ENCODE data around the gene GLT6D1. TPM values are rescaled to one million over a fixed set of nuclear protein-coding genes. Genes with fewer than 3 reads are reported as not detected.

Gene GLT6D1
- total RNA-seq, 1 experiment from 2014 or later: not detected

DNA sequence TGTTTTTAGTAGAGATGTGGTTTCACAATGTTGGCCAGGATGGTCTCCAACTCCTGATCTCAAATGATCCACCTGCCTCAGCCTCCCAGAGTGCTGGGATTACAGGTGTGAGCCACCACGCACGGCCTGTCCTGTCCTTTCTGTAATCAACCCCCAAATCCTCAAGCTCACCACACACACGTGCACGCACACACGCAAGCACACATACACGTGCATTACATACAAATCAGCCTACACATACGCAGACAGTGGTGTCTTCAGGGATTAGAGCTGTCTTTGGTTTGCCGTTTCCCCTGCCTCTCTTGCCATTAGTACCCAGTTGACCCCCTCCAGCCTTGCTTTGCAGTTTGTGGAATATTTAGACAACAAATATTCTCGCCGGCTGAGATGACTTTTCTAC lies 6.5 kb downstream of the GLT6D1 start:
- POLR2A ChIA-PET: no interaction called here

DNA sequence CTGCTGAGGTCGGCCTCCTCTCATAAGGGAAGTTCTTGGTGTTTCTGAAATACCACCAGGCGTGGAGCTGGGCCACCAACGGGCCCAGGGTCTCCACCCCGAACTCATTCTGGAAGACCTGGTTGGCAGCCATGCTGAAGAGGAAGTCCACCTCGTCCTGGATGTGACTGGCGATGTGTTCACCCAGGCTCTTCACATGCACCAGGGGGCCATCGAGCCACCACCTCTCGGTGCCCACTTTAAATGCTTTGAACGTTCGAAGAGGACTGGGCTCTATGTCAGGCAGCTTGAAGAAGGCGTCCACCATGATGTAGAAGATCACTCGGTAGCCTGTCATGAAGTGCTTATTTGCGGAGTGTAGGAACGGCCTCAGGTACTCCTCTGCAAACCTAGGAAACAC lies 15.1 kb downstream of the GLT6D1 start:
- CTCF ChIA-PET: no interaction called here
- no TSS peak for BruUV-seq (replicated peaks)
- no peak for ATAC-seq
- intact Hi-C loops (cut with micrococcal nuclease; ENCODE audit: unreplicated experiment): no loop called here
- Histone ChIP-seq H3K36me3 (ENCODE audit: control insufficient read depth, insufficient read depth, low read length) (no peaks in the 10 kb centered on the region), H3K9me3 (ENCODE audit: control insufficient read depth, insufficient read depth, low read depth, low read length) (no peaks in the 10 kb centered on the region), H3K4me3 (ENCODE audit: low read depth in 2 of 2, low read length in 2 of 2) (no peak overlapping the region), H3K27ac (ENCODE audit: low read length) (no peak overlapping the region), H3K27me3 (ENCODE audit: control insufficient read depth, insufficient read depth, low read length) (no peaks in the 10 kb centered on the region; the same call in 1 of the 2 replicates), H3K4me1 (ENCODE audit: control insufficient read depth, insufficient read depth, low read length) (no peaks in the 10 kb centered on the region)
- no peak for TF ChIP-seq TCF7L2 (IDR thresholded peaks at IDR 0.05; ENCODE audit: low read depth, low read length)
- TF ChIP-seq, protein P1, sequence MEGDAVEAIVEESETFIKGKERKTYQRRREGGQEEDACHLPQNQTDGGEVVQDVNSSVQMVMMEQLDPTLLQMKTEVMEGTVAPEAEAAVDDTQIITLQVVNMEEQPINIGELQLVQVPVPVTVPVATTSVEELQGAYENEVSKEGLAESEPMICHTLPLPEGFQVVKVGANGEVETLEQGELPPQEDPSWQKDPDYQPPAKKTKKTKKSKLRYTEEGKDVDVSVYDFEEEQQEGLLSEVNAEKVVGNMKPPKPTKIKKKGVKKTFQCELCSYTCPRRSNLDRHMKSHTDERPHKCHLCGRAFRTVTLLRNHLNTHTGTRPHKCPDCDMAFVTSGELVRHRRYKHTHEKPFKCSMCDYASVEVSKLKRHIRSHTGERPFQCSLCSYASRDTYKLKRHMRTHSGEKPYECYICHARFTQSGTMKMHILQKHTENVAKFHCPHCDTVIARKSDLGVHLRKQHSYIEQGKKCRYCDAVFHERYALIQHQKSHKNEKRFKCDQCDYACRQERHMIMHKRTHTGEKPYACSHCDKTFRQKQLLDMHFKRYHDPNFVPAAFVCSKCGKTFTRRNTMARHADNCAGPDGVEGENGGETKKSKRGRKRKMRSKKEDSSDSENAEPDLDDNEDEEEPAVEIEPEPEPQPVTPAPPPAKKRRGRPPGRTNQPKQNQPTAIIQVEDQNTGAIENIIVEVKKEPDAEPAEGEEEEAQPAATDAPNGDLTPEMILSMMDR (IDR thresholded peaks at IDR 0.05): no peak
- no peak for TF ChIP-seq POLR2AphosphoS5 (IDR thresholded peaks at IDR 0.05; ENCODE audit: low read depth, low read length)
- TF ChIP-seq SIN3A (IDR thresholded peaks at IDR 0.05; ENCODE audit: borderline replicate concordance, insufficient read depth, low read depth, low read length): no peak
- TF ChIP-seq, protein P2, sequence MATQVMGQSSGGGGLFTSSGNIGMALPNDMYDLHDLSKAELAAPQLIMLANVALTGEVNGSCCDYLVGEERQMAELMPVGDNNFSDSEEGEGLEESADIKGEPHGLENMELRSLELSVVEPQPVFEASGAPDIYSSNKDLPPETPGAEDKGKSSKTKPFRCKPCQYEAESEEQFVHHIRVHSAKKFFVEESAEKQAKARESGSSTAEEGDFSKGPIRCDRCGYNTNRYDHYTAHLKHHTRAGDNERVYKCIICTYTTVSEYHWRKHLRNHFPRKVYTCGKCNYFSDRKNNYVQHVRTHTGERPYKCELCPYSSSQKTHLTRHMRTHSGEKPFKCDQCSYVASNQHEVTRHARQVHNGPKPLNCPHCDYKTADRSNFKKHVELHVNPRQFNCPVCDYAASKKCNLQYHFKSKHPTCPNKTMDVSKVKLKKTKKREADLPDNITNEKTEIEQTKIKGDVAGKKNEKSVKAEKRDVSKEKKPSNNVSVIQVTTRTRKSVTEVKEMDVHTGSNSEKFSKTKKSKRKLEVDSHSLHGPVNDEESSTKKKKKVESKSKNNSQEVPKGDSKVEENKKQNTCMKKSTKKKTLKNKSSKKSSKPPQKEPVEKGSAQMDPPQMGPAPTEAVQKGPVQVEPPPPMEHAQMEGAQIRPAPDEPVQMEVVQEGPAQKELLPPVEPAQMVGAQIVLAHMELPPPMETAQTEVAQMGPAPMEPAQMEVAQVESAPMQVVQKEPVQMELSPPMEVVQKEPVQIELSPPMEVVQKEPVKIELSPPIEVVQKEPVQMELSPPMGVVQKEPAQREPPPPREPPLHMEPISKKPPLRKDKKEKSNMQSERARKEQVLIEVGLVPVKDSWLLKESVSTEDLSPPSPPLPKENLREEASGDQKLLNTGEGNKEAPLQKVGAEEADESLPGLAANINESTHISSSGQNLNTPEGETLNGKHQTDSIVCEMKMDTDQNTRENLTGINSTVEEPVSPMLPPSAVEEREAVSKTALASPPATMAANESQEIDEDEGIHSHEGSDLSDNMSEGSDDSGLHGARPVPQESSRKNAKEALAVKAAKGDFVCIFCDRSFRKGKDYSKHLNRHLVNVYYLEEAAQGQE (IDR thresholded peaks at IDR 0.05; ENCODE audit: insufficient read depth in 1 of 2, low read depth in 2 of 2, low read length in 1 of 2): no peak
- no peak for DNase-seq (ENCODE audit: low read depth, low spot score)
- POLR2A ChIA-PET: no interaction called here
- in situ Hi-C loops (cut with HindIII; ENCODE audit: low pct_unique_long_range_greater_than_20kb, low sequenced_read_pairs): no loop called here

More for the DNA sequence above, 6.5 kb downstream of the GLT6D1 start:
- BruUV-seq (replicated peaks): no TSS peak
- H3K9me3 ChIP-seq (ENCODE audit: control insufficient read depth, insufficient read depth, low read depth, low read length): no peaks in the 10 kb centered on the region
- DNase-seq (ENCODE audit: low read depth, low spot score) (no peak), ATAC-seq (no peak)
- H3K27me3 ChIP-seq (ENCODE audit: control insufficient read depth, insufficient read depth, low read length): peaks cover 4% of the 10 kb centered on the region; the same call in 1 of the 2 replicates
- intact Hi-C loops (cut with micrococcal nuclease; ENCODE audit: unreplicated experiment) (no loop called here), in situ Hi-C loops (cut with HindIII; ENCODE audit: low pct_unique_long_range_greater_than_20kb, low sequenced_read_pairs) (no loop called here)
- H3K4me3 ChIP-seq (ENCODE audit: low read depth in 2 of 2, low read length in 2 of 2): no peak overlapping the region
- H3K36me3 ChIP-seq (ENCODE audit: control insufficient read depth, insufficient read depth, low read length): no peaks in the 10 kb centered on the region
- H3K27ac ChIP-seq (ENCODE audit: low read length): no peak overlapping the region
- TF ChIP-seq TCF7L2 (IDR thresholded peaks at IDR 0.05; ENCODE audit: low read depth, low read length) (no peak), POLR2AphosphoS5 (IDR thresholded peaks at IDR 0.05; ENCODE audit: low read depth, low read length) (no peak), SIN3A (IDR thresholded peaks at IDR 0.05; ENCODE audit: borderline replicate concordance, insufficient read depth, low read depth, low read length) (no peak)
- TF ChIP-seq, protein P1 (IDR thresholded peaks at IDR 0.05): no peak
- TF ChIP-seq, protein P2 (IDR thresholded peaks at IDR 0.05; ENCODE audit: insufficient read depth in 1 of 2, low read depth in 2 of 2, low read length in 1 of 2): no peak
- CTCF ChIA-PET: no interaction called here
- no peaks in the 10 kb centered on the region for H3K4me1 ChIP-seq (ENCODE audit: control insufficient read depth, insufficient read depth, low read length)
